Mesenchymal stem cell (in vitro differentiated cells and primary cell): ENCODE measurements around the gene DNAH9.
"Not testable (repeated sequence)": the region's sequence is repeated elsewhere in the genome, so short reads cannot be mapped to it uniquely, and the experiment has no call there.

Experiments
- DNase-seq: peaks from one replicate; pipeline ENCODE4 v3.0.0-alpha.2; 2013
- H2AFZ ChIP-seq: one replicate; pipeline ENCODE4 v1.6.1; 2013; ENCODE audit warnings: low read depth, mild to moderate bottlenecking, control low read depth, inconsistent platforms, low read length, moderate library complexity
- H2AK5ac ChIP-seq: 2 replicates; pipeline ENCODE4 v1.6.1; 2013; ENCODE audit warnings: low read length, moderate library complexity, mild to moderate bottlenecking, inconsistent platforms; ENCODE audit not compliant: severe bottlenecking
- H2BK120ac ChIP-seq: one replicate; pipeline ENCODE4 v1.6.1; 2013; ENCODE audit warnings: low read depth, mild to moderate bottlenecking, inconsistent platforms, low read length, moderate library complexity
- H2BK12ac ChIP-seq, 2 experiments: one replicate each; pipeline ENCODE4 v1.6.1; 2013; ENCODE audit warnings: inconsistent platforms in 2 of 2, low read length in 2 of 2, mild to moderate bottlenecking in 2 of 2, moderate library complexity in 2 of 2, control low read depth in 1 of 2
- H2BK15ac ChIP-seq: one replicate; pipeline ENCODE4 v1.6.1; 2013; ENCODE audit warnings: mild to moderate bottlenecking, low read depth, inconsistent platforms; ENCODE audit not compliant: poor library complexity, severe bottlenecking
- H2BK5ac ChIP-seq: 2 replicates; pipeline ENCODE4 v1.6.1; 2013; ENCODE audit warnings: low read depth, mild to moderate bottlenecking, low read length, control low read depth, inconsistent platforms; ENCODE audit not compliant: poor library complexity, severe bottlenecking
- H3K14ac ChIP-seq, 2 experiments: one replicate each; pipeline ENCODE4 v1.6.1; 2013; ENCODE audit warnings: inconsistent platforms in 2 of 2, low read length in 2 of 2, control low read depth in 1 of 2, mild to moderate bottlenecking in 1 of 2, moderate library complexity in 1 of 2
- H3K18ac ChIP-seq, 2 experiments: one replicate each; pipeline ENCODE4 v1.6.1; 2013; ENCODE audit warnings: inconsistent platforms in 2 of 2, low read length in 2 of 2, control low read depth in 1 of 2, low read depth in 1 of 2, mild to moderate bottlenecking in 1 of 2
- H3K23ac ChIP-seq, 2 experiments: one replicate each; pipeline ENCODE4 v1.6.1; 2013; ENCODE audit warnings: inconsistent platforms in 2 of 2, low read length in 2 of 2, mild to moderate bottlenecking in 2 of 2, moderate library complexity in 2 of 2, control low read depth in 1 of 2
- H3K27ac ChIP-seq: 2 replicates; pipeline ENCODE4 v1.5.1; 2013; ENCODE audit warnings: mild to moderate bottlenecking, moderate library complexity, low read length, control low read depth, inconsistent platforms; ENCODE audit not compliant: poor library complexity, severe bottlenecking
- H3K27me3 ChIP-seq, 2 experiments: 2 replicates each; pipeline versions ENCODE4 v1.6.1 to v1.7.0; 2013; ENCODE audit warnings: low read length in 2 of 2, mild to moderate bottlenecking in 2 of 2, moderate library complexity in 2 of 2, control low read depth in 1 of 2, inconsistent platforms in 1 of 2; ENCODE audit not compliant: control insufficient read depth in 1 of 2, insufficient read depth in 1 of 2
- H3K36me3 ChIP-seq, 2 experiments: 2 replicates each; pipeline versions ENCODE4 v1.6.1 to v1.7.0; 2013; ENCODE audit warnings: low read length in 2 of 2, control low read depth in 1 of 2, inconsistent platforms in 1 of 2, low read depth in 1 of 2, mild to moderate bottlenecking in 1 of 2; ENCODE audit not compliant: insufficient read depth in 2 of 2, control insufficient read depth in 1 of 2
- H3K4ac ChIP-seq, 2 experiments: one replicate each; pipeline ENCODE4 v1.6.1; 2013; ENCODE audit warnings: inconsistent platforms in 2 of 2, low read length in 2 of 2, mild to moderate bottlenecking in 2 of 2, moderate library complexity in 2 of 2, control low read depth in 1 of 2, low read depth in 1 of 2
- H3K4me1 ChIP-seq: 2 replicates; pipeline ENCODE4 v1.6.1; 2013; ENCODE audit warnings: low read depth, low read length, control low read depth; ENCODE audit not compliant: control insufficient read depth, insufficient read depth
- H3K4me2 ChIP-seq: 2 replicates; pipeline ENCODE4 v1.6.1; 2013; ENCODE audit warnings: low read length, mild to moderate bottlenecking, inconsistent platforms; ENCODE audit not compliant: poor library complexity, severe bottlenecking
- H3K4me3 ChIP-seq, 2 experiments: 2 replicates each; pipeline versions ENCODE4 v1.5.1 to v1.7.0; 2013; ENCODE audit warnings: low read length in 2 of 2, mild to moderate bottlenecking in 2 of 2, control low read depth in 1 of 2, low read depth in 1 of 2; ENCODE audit not compliant: insufficient read depth in 1 of 2
- H3K79me1 ChIP-seq: replicated peaks from 2 replicates; pipeline ENCODE4 v1.6.1; 2013; ENCODE audit warnings: mild to moderate bottlenecking, control low read depth, low read length, inconsistent platforms; ENCODE audit not compliant: poor library complexity, severe bottlenecking
- H3K9ac ChIP-seq: 2 replicates; pipeline ENCODE4 v1.7.0; 2013; ENCODE audit warnings: mild to moderate bottlenecking, low read length, moderate library complexity
- H3K9me3 ChIP-seq: 2 replicates; pipeline ENCODE4 v1.7.0; 2013; ENCODE audit warnings: mild to moderate bottlenecking, low read length; ENCODE audit not compliant: control insufficient read depth
- H4K8ac ChIP-seq: one replicate; pipeline ENCODE4 v1.6.1; 2013; ENCODE audit warnings: inconsistent platforms, mild to moderate bottlenecking, low read length, moderate library complexity
- H4K91ac ChIP-seq: one replicate; pipeline ENCODE4 v1.6.1; 2013; ENCODE audit warnings: mild to moderate bottlenecking, low read length, inconsistent platforms
- WGBS: methylation state at CpG from one replicate; pipeline ENCODE4 v1.1.7; 2013; ENCODE audit warnings: mixed read lengths; 5-methylcytosine and 5-hydroxymethylcytosine counted together

Gene DNAH9

GRCh38 chr17:11940904-11941303 is 342.6 kb downstream of the DNAH9 start:
- Histone ChIP-seq H2BK15ac (no peak overlapping the region), H4K8ac (no peak overlapping the region), H3K9me3 (no peaks in the 10 kb centered on the region), H3K14ac (no peak overlapping the region), H3K4me1 (no peaks in the 10 kb centered on the region), H3K4me3 (no peak overlapping the region), H3K9ac (no peak overlapping the region), H2BK12ac (no peak overlapping the region), H2BK120ac (no peak overlapping the region), H2AFZ (no peak overlapping the region), H2BK5ac (no peak overlapping the region), H4K91ac (no peak overlapping the region), H3K36me3 (no peaks in the 10 kb centered on the region), H3K18ac (no peak overlapping the region), H3K4ac (no peak overlapping the region), H3K27ac (no peak overlapping the region), H3K4me2 (no peak overlapping the region), H3K27me3 (peaks cover 0 to 41% of the 10 kb centered on the region in 2 experiments), H3K79me1 (no peaks in the 10 kb centered on the region), H2AK5ac (no peak overlapping the region), H3K23ac (no peak overlapping the region)
- 48% methylated on average over 2 of the region's 2 CpGs for WGBS
- no peak for DNase-seq

GRCh38 chr17:11943086-11943485 is 344.8 kb downstream of the DNAH9 start:
- H3K4me3 ChIP-seq, H4K91ac ChIP-seq, H3K9ac ChIP-seq, H2BK15ac ChIP-seq, H3K23ac ChIP-seq, H3K9me3 ChIP-seq, DNase-seq, H2BK12ac ChIP-seq, H3K4me2 ChIP-seq, H3K4me1 ChIP-seq, H3K27ac ChIP-seq, H3K36me3 ChIP-seq, H2BK5ac ChIP-seq, H3K4ac ChIP-seq, H3K18ac ChIP-seq, H2BK120ac ChIP-seq, H2AFZ ChIP-seq, H2AK5ac ChIP-seq, H3K14ac ChIP-seq, H3K79me1 ChIP-seq, H4K8ac ChIP-seq: not testable (repeated sequence)
- 91% methylated on average over 11 of the region's 11 CpGs for WGBS
- H3K27me3 ChIP-seq = peaks cover 0 to 20% of the 10 kb centered on the region in 2 experiments

GRCh38 chr17:11943759-11944347 is 345.6 kb downstream of the DNAH9 start:
- H4K8ac ChIP-seq = no peak overlapping the region
- H3K36me3 ChIP-seq = no peaks in the 10 kb centered on the region
- no peaks in the 10 kb centered on the region for H3K9me3 ChIP-seq
- whole genome bisulfite sequencing = 89% methylated on average over 7 of the region's 7 CpGs
- H3K4ac ChIP-seq = no peak overlapping the region
- no peaks in the 10 kb centered on the region for H3K79me1 ChIP-seq
- no peak overlapping the region for H2AK5ac ChIP-seq
- H3K9ac ChIP-seq = no peak overlapping the region
- H3K4me2 ChIP-seq = no peak overlapping the region
- no peak overlapping the region for H3K4me3 ChIP-seq
- H3K23ac ChIP-seq = no peak overlapping the region
- peaks cover 0 to 17% of the 10 kb centered on the region in 2 experiments for H3K27me3 ChIP-seq
- H3K18ac ChIP-seq = no peak overlapping the region
- no peak for DNase-seq
- H2BK5ac ChIP-seq = no peak overlapping the region
- H3K4me1 ChIP-seq = no peaks in the 10 kb centered on the region
- H3K14ac ChIP-seq = no peak overlapping the region
- no peak overlapping the region for H2AFZ ChIP-seq
- no peak overlapping the region for H2BK12ac ChIP-seq
- no peak overlapping the region for H4K91ac ChIP-seq
- H3K27ac ChIP-seq = no peak overlapping the region
- no peak overlapping the region for H2BK120ac ChIP-seq
- no peak overlapping the region for H2BK15ac ChIP-seq

GRCh38 chr17:11944587-11944986 is 346.3 kb downstream of the DNAH9 start:
- Histone ChIP-seq H4K8ac (no peak overlapping the region), H3K9ac (no peak overlapping the region), H2BK12ac (no peak overlapping the region), H3K79me1 (no peaks in the 10 kb centered on the region), H3K4me3 (no peak overlapping the region), H2AK5ac (no peak overlapping the region), H3K18ac (no peak overlapping the region), H3K4me2 (no peak overlapping the region), H3K23ac (no peak overlapping the region), H2BK5ac (no peak overlapping the region), H3K27me3 (peaks cover 0 to 9% of the 10 kb centered on the region in 2 experiments), H4K91ac (no peak overlapping the region), H3K14ac (no peak overlapping the region), H3K4ac (no peak overlapping the region), H3K9me3 (no peaks in the 10 kb centered on the region), H3K36me3 (no peaks in the 10 kb centered on the region), H3K4me1 (no peaks in the 10 kb centered on the region), H3K27ac (no peak overlapping the region), H2BK120ac (no peak overlapping the region), H2BK15ac (no peak overlapping the region), H2AFZ (no peak overlapping the region)
- 28% methylated on average over 3 of the region's 3 CpGs for WGBS
- no peak for DNase-seq
